Activated CD4-positive, alpha-beta T cell treated with anti-CD3 and anti-CD28 coated beads for 4 hours (primary cell): ENCODE results near the gene SLC11A2.
"Not testable (repeated sequence)": the region's sequence is repeated elsewhere in the genome, so short reads cannot be mapped to it uniquely, and the experiment has no call there.

Source experiments
- DNase-seq, 2 donors: peaks; one replicate each; pipeline ENCODE4 v3.0.0-alpha.2; 2020

The SLC11A2 gene

GRCh38 chr12:51025338-51025835, 797 bp downstream of the SLC11A2 start:
- DNase-seq, result peak in 1 of 2 donors; percentile 4

GRCh38 chr12:51023625-51024382, 2.4 kb downstream of the SLC11A2 start:
- no peak for DNase-seq

- DNase-seq, result no peak
Measured at GRCh38 chr12:51021694-51022093, 4.5 kb downstream of the SLC11A2 start.

- no peak for DNase-seq
Measured at GRCh38 chr12:51020448-51021182, 5.6 kb downstream of the SLC11A2 start.

- DNase-seq, result no peak
Measured at GRCh38 chr12:51019927-51020326, 6.3 kb downstream of the SLC11A2 start.

- no peak for DNase-seq
Measured at GRCh38 chr12:51018956-51019355, 7.2 kb downstream of the SLC11A2 start.

GRCh38 chr12:51017452-51017851, 8.7 kb downstream of the SLC11A2 start:
- DNase-seq, result no peak

- DNase-seq, result not testable (repeated sequence)
Measured at GRCh38 chr12:51014467-51014866, 11.7 kb downstream of the SLC11A2 start.

- DNase-seq, result no peak
Measured at GRCh38 chr12:51013441-51013840, 12.7 kb downstream of the SLC11A2 start.

- no peak for DNase-seq
Measured at GRCh38 chr12:51012570-51013236, 13.5 kb downstream of the SLC11A2 start.

- DNase-seq, result no peak
Measured at GRCh38 chr12:51011955-51012354, 14.2 kb downstream of the SLC11A2 start.

- peak; percentile 50 to 51 for DNase-seq
Measured at GRCh38 chr12:51009056-51009440, 17.1 kb downstream of the SLC11A2 start.

GRCh38 chr12:51008329-51009055, 17.7 kb downstream of the SLC11A2 start:
- DNase-seq, result no peak

- no peak for DNase-seq
Measured at GRCh38 chr12:51005671-51006070, 20.5 kb downstream of the SLC11A2 start.

- DNase-seq, result no peak
Measured at GRCh38 chr12:51005030-51005429, 21.2 kb downstream of the SLC11A2 start.

GRCh38 chr12:51004504-51004903, 21.7 kb downstream of the SLC11A2 start:
- DNase-seq, result no peak

GRCh38 chr12:51001799-51002198, 24.4 kb downstream of the SLC11A2 start:
- DNase-seq, result no peak

GRCh38 chr12:51000245-51000644, 25.9 kb downstream of the SLC11A2 start:
- no peak for DNase-seq

- DNase-seq, result no peak
Measured at GRCh38 chr12:50999093-50999492, 27.1 kb downstream of the SLC11A2 start.

- no peak for DNase-seq
Measured at GRCh38 chr12:50992819-50993218, 33.4 kb downstream of the SLC11A2 start.

GRCh38 chr12:50991291-50991690, 34.9 kb downstream of the SLC11A2 start:
- DNase-seq, result no peak

- no peak for DNase-seq
Measured at GRCh38 chr12:50990791-50991190, 35.4 kb downstream of the SLC11A2 start.
